ENCODE results near the gene NEK10. TPM values are rescaled to one million over a fixed set of nuclear protein-coding genes. Genes with fewer than 3 reads are reported as not detected.

Gene NEK10
- total RNA-seq, 6 experiments from 2014 or later, result 5.2 to 9.5 (median 6.5) TPM

DNA sequence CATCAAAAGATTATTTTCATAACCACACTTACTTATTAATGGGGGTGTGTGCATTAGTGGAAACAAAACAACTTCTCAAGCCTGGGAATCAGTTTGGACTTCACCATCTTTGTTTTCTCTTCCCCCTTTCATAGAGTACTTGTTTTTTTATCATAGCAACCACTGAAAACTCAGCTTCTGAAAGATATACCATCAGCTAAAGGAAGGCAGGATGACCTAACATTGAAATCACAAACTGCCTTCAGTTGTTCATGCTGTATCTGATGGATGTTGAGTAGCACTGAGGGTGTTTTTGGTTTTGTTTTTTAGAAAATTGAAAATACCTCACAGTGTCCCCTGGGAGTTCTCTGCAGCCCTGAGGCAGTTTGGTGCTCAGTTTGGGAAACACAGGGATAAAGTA, 46.5 kb downstream of the NEK10 start:
- Mint-ChIP-seq H3K27me3 (ENCODE audit: insufficient read depth) (peaks cover 1% of the 10 kb centered on the region; the same call in 1 of the 2 replicates), H3K27ac (no peak overlapping the region; the same call in 1 of the 2 replicates), H3K4me3 (no peak overlapping the region), H3K4me1 (ENCODE audit: low read depth) (peaks cover 61% of the 10 kb centered on the region), H3K36me3 (ENCODE audit: low read depth) (peaks cover 40% of the 10 kb centered on the region), H3K9me3 (no peaks in the 10 kb centered on the region)
- no peak for DNase-seq
- TF ChIP-seq, protein P1, sequence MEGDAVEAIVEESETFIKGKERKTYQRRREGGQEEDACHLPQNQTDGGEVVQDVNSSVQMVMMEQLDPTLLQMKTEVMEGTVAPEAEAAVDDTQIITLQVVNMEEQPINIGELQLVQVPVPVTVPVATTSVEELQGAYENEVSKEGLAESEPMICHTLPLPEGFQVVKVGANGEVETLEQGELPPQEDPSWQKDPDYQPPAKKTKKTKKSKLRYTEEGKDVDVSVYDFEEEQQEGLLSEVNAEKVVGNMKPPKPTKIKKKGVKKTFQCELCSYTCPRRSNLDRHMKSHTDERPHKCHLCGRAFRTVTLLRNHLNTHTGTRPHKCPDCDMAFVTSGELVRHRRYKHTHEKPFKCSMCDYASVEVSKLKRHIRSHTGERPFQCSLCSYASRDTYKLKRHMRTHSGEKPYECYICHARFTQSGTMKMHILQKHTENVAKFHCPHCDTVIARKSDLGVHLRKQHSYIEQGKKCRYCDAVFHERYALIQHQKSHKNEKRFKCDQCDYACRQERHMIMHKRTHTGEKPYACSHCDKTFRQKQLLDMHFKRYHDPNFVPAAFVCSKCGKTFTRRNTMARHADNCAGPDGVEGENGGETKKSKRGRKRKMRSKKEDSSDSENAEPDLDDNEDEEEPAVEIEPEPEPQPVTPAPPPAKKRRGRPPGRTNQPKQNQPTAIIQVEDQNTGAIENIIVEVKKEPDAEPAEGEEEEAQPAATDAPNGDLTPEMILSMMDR (IDR thresholded peaks at IDR 0.05), result no peak

DNA sequence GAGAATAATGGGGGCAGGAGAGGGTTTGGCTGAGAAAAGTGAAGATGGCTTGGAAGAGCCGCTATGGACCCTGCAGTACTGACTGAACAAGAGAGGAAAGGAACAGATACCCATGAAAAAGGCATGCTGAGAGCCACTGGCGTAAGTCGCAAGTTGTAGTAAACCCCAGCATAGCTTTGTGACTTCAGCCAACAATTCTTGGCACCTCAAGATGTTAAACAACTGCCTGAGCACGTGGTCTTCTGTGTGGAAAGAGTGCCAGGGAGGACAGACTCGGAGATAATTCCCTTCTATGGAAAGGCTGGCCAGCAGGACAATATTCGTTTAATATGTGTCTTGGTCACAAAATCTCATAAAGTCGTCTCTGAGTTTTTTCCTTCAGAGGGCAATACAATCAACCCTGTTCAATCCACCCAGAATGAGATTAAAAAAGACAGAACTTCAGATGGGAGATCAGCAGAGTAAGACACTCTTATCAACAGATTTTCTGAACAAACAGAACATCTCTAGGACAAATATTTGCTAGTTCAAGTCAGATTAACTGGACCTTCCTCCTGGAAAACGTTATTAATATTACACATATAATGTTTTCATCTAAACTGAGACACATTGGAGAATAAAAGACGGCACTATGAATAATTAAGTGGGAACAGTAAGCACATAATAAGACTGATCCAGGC, 49.2 kb downstream of the NEK10 start:
- DNase-seq, result no peak

DNA sequence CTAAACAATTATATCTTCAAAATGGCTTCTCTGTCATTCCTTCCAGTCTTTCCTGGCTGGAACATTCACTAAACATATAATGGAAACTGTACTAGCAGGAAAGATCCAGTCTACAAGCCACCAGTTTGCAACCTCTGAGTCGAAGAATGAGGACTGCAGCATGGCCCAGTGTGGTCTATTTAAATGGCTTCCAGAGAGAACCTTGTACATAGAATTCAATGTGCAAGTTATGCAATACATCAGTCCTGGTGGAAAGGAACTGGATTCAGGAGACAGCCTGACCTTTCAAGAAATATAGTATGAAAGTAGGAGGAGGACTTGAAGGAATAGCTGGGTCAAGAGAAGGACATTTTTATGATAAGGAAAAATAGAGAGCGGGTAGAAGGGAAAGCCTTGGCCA, 49.9 kb downstream of the NEK10 start:
- Mint-ChIP-seq H3K27ac (no peak overlapping the region), H3K9me3 (no peaks in the 10 kb centered on the region), H3K27me3 (ENCODE audit: insufficient read depth) (no peaks in the 10 kb centered on the region; the same call in 1 of the 2 replicates), H3K4me3 (no peak overlapping the region), H3K4me1 (ENCODE audit: low read depth) (peaks cover 38% of the 10 kb centered on the region), H3K36me3 (ENCODE audit: low read depth) (peaks cover 26% of the 10 kb centered on the region)
- TF ChIP-seq, protein P1 (IDR thresholded peaks at IDR 0.05), result no peak
- DNase-seq, result no peak

More for the DNA sequence above, 49.2 kb downstream of the NEK10 start:
- Mint-ChIP-seq H3K9me3 (no peaks in the 10 kb centered on the region), H3K27ac (no peak overlapping the region), H3K36me3 (ENCODE audit: low read depth) (peaks cover 32% of the 10 kb centered on the region), H3K4me1 (ENCODE audit: low read depth) (peaks cover 42% of the 10 kb centered on the region), H3K27me3 (ENCODE audit: insufficient read depth) (peaks cover 1% of the 10 kb centered on the region; the same call in 1 of the 2 replicates), H3K4me3 (no peak overlapping the region)
- TF ChIP-seq, protein P1 (IDR thresholded peaks at IDR 0.05), result no peak

DNA sequence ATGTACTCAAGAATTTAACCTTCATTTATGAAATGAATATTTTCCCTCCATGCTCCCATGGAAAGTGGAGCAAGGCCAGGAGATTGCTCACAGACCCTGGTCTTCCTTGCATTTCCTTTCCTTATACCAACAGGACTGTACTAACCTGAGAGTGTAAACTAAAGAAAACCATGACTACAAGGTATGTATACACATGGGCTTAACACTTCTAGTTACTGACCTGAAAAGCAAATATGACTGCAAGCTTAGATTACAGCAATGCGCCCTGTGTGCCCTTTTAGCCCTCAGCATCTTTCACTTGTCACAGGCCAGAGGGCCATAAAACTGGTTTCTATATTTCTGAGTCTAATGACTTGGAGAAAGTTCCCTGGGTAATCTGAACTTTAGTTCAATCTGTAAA, 52.1 kb downstream of the NEK10 start:
- Mint-ChIP-seq H3K4me3 (no peak overlapping the region), H3K27me3 (ENCODE audit: insufficient read depth) (no peaks in the 10 kb centered on the region; the same call in 1 of the 2 replicates), H3K9me3 (no peaks in the 10 kb centered on the region), H3K27ac (no peak overlapping the region), H3K36me3 (ENCODE audit: low read depth) (peaks cover 21% of the 10 kb centered on the region), H3K4me1 (ENCODE audit: low read depth) (peaks cover 24% of the 10 kb centered on the region)
- DNase-seq, result no peak
- TF ChIP-seq, protein P1 (IDR thresholded peaks at IDR 0.05), result no peak

DNA sequence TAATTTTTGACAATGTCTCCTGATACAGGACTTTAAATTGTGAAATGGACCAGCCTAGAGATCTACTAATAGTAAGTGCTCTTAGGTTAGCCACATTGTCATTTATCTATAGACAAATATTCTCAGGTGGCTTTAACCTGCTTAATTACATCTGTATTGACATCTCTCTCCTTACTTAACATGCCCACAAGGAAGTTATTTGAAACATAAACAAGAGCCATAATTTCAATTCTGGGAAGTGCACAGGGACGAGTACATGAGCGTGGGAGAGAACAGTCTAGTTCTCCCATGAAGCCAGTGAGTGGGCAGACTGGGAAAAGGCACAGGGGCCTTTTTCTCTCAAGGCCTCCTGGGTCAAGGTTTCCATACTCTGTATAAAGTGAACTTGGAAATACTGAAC, 54.2 kb downstream of the NEK10 start:
- TF ChIP-seq, protein P1 (IDR thresholded peaks at IDR 0.05), result no peak
- H3K27me3 Mint-ChIP-seq (ENCODE audit: insufficient read depth), result peaks cover 2% of the 10 kb centered on the region; the same call in 1 of the 2 replicates
- H3K4me1 Mint-ChIP-seq (ENCODE audit: low read depth), result peaks cover 43% of the 10 kb centered on the region
- no peak for DNase-seq
- peak overlapping the region; percentile 32; the same call in 1 of the 2 replicates for H3K27ac Mint-ChIP-seq
- no peak overlapping the region for H3K4me3 Mint-ChIP-seq
- H3K9me3 Mint-ChIP-seq, result peaks cover 2% of the 10 kb centered on the region; the same call in 1 of the 2 replicates
- H3K36me3 Mint-ChIP-seq (ENCODE audit: low read depth), result peaks cover 15% of the 10 kb centered on the region
